HepG2 (cell line): ENCODE results near the gene SOWAHB. TPM values are rescaled to one million over a fixed set of nuclear protein-coding genes. Genes with fewer than 3 reads are reported as not detected.
A peak's percentile ranks its signal among the peaks of the same experiment; 100 is the strongest.

ENCODE experiments used
- AFF4 ChIP-seq: sonication (generic); formaldehyde crosslinking; IDR thresholded peaks from 2 replicates; pipeline ENCODE4 v1.4.0; 2020; ENCODE audit warnings: missing genetic modification reagents
- ARID5B ChIP-seq: IDR thresholded peaks from 2 replicates; pipeline ENCODE4 v1.4.0; 2020; ENCODE audit warnings: mild to moderate bottlenecking, missing genetic modification reagents
- ARNT2 ChIP-seq: sonication (generic); formaldehyde crosslinking; IDR thresholded peaks from 2 replicates; pipeline ENCODE4 v1.8.0; 2022; ENCODE audit warnings: mild to moderate bottlenecking, low read depth, missing genetic modification reagents, moderate library complexity
- DZIP1 ChIP-seq: sonication (generic); formaldehyde crosslinking; IDR thresholded peaks from 2 replicates; pipeline ENCODE4 v1.5.0; 2020; ENCODE audit warnings: mild to moderate bottlenecking, missing genetic modification reagents
- MXD4 ChIP-seq: IDR thresholded peaks from 2 replicates; pipeline ENCODE4 v1.6.1; 2016; ENCODE audit warnings: mild to moderate bottlenecking, missing biosample characterization, missing genetic modification reagents
- ONECUT2 ChIP-seq: sonication (generic); formaldehyde crosslinking; IDR thresholded peaks from 2 replicates; pipeline ENCODE4 v1.4.0; 2020; ENCODE audit warnings: missing genetic modification reagents
- TRIM24 ChIP-seq: sonication (generic); formaldehyde crosslinking; IDR thresholded peaks from 2 replicates; pipeline ENCODE4 v1.8.0; 2022; ENCODE audit warnings: mild to moderate bottlenecking, missing genetic modification reagents
- ZHX2 ChIP-seq, 2 experiments: sonication (generic) in 1 of 2; formaldehyde crosslinking in 1 of 2; IDR thresholded peaks; 2 replicates each; pipeline versions ENCODE4 v1.6.1 to v1.9.0; 2014 to 2022; ENCODE audit warnings: antibody characterized with exemption in 1 of 2, borderline replicate concordance in 1 of 2, inconsistent platforms in 1 of 2, low read depth in 1 of 2, missing genetic modification reagents in 1 of 2
- ZNF503 ChIP-seq: sonication (generic); formaldehyde crosslinking; IDR thresholded peaks from 2 replicates; pipeline ENCODE4 v1.4.0; 2020; ENCODE audit warnings: missing genetic modification reagents
- ZNF550 ChIP-seq: sonication (generic); formaldehyde crosslinking; IDR thresholded peaks from 2 replicates; pipeline ENCODE4 v1.4.0; 2020; ENCODE audit warnings: mild to moderate bottlenecking, missing genetic modification reagents, borderline replicate concordance
- polyA plus RNA-seq, 8 experiments: library from polyadenylated mRNA; depleted of rRNA in 3 of 8; stranded (reverse) in 7 of 8; unstranded in 1 of 8; fragments of >200 nt; fragmentation: Illumina TruSeq in 4 of 8; extraction: Trizol in 4 of 8; gene quantifications; 2 replicates each; pipeline versions ENCODE4 v1.2.1 to v1.2.3, GENCODE V29; 2011 to 2016; ENCODE audit warnings: low read depth in 4 of 8, missing spikeins in 1 of 8, mixed read lengths in 1 of 8; ENCODE audit not compliant: insufficient read depth in 1 of 8
- total RNA-seq, 5 experiments: library from RNA; depleted of rRNA; stranded (reverse); fragments of >200 nt; fragmentation: Illumina TruSeq; extraction: Trizol; gene quantifications; 2 replicates each; pipeline ENCODE4 v1.2.3, GENCODE V29; 2016; ENCODE audit warnings: low read depth in 1 of 5

The SOWAHB gene
- total and polyA plus RNA-seq, 2 of the 13 experiments (the other 11 are each of a cell fraction or from before 2014, with no cell fraction given), result 0.12 to 0.51 TPM

- TF ChIP-seq AFF4 (CRISPR knock-in tag) (no peak), ZNF503 (no peak), DZIP1 (CRISPR knock-in tag) (no peak), TRIM24 (CRISPR knock-in tag) (no peak), ONECUT2 (no peak), MXD4 (CRISPR knock-in tag) (no peak), ARID5B (peak; percentile 37; the same call in 1 of the 2 replicates), ZHX2 (IDR thresholded peaks at IDR 0.05; ENCODE audit: low read depth) (no peak), ZHX2 (CRISPR knock-in tag; IDR thresholded peaks at IDR 0.05; ENCODE audit: borderline replicate concordance) (no peak), ZNF550 (CRISPR knock-in tag) (no peak), ARNT2 (CRISPR knock-in tag) (no peak)
These were observed 47.9 kb downstream of the SOWAHB start (continued) for GRCh38 chr4:76850010-76850441.
